Mucosa of descending colon (tissue), 3 donors: ENCODE data around the gene MRC1. TPM values are rescaled to one million over a fixed set of nuclear protein-coding genes. Genes with fewer than 3 reads are reported as not detected.

Experiments used
- ATAC-seq: fragments of 200-7000 bp; cut with Tn5 transposase; one replicate; pipeline ENCODE4 v1.9.1; 2020; ENCODE audit warnings: mild to moderate bottlenecking, moderate library complexity
- DNase-seq, 3 donors: peaks; one replicate each; pipeline ENCODE4 v3.0.0-alpha.2; 2020
- H3K36me3 ChIP-seq: fragments of 200-600 bp; one replicate; pipeline ENCODE4 v1.8.0; 2021; ENCODE audit warnings: low read depth, mild to moderate bottlenecking
- H3K4me1 ChIP-seq: fragments of 200-600 bp; one replicate; pipeline ENCODE4 v1.8.0; 2021; ENCODE audit warnings: low read depth, mild to moderate bottlenecking
- H3K4me3 ChIP-seq: fragments of 200-600 bp; one replicate; pipeline ENCODE4 v1.8.0; 2021; ENCODE audit warnings: mild to moderate bottlenecking
- H3K9me3 ChIP-seq: fragments of 200-600 bp; one replicate; pipeline ENCODE4 v1.8.0; 2021; ENCODE audit warnings: mild to moderate bottlenecking
- intact Hi-C, 2 donors: fragments of 100-400 bp; cut with DNase I in 1 of 2; cut with micrococcal nuclease in 1 of 2; formaldehyde crosslinking; loops; one replicate each; pipeline versions ENCODE4 v1.11.0 to v1.11.1; 2022; cut with DNase I, micrococcal nuclease
- total RNA-seq, 3 donors: library from RNA; stranded (reverse); fragmentation: NEBNext Ultra II Directional in 2 of 3; extraction: Animal tissue kit (Norgen Biotek cat#: 25700) in 2 of 3; gene quantifications; one replicate each; pipeline versions ENCODE4 v1.2.1 to v1.2.4, GENCODE V29; 2021 to 2023
- TF ChIP-seq, protein P1 (sequence below): fragments of 200-600 bp; IDR thresholded peaks from one replicate; pipeline ENCODE4 v1.8.0; 2022; ENCODE audit warnings: antibody characterized with exemption, mild to moderate bottlenecking
- donor health status: DM: no; HTN: no; CAD: no; lungs with moderate emphysema.
- donor health status: DM: no; HTN: no; CAD: no.
- donor health status: DM: no; HTN: yes; CAD: no.

MRC1 gene
- total RNA-seq, 3 donors from 2014 or later = 6.9 to 48.4 (median 43.0) TPM

- peak; percentile 72 for ATAC-seq
- H3K4me3 ChIP-seq = no peak overlapping the region
- intact Hi-C loops = loop anchor here in 1 of 2 donors (10.0 kb wide), 1 partner anchor 325 kb away; no protein-coding TSS in a partner anchor
Observed at GRCh38 chr10:17910125-17910789, 101.1 kb downstream of the MRC1 start.

DNA sequence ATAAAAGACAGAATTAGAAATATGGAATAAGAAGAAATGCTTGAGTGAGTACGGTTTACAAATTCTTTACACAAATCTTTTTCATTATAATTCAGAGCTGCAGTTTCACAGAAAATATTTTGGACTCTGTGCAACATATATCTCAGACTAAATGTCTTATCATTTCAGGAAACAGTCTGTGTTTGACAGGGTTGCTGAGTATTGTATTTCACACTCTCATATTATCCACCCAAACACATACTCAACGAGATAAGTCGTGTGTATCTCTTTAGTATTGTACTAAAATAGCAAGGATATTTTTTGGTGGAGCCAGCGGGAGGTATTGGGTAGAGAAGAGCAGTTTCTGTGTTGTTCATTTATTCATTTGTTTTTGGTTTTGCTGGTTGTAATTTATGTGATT is 103.6 kb downstream of the MRC1 start:
- H3K9me3 ChIP-seq = no peaks in the 10 kb centered on the region
- TF ChIP-seq, protein P1, sequence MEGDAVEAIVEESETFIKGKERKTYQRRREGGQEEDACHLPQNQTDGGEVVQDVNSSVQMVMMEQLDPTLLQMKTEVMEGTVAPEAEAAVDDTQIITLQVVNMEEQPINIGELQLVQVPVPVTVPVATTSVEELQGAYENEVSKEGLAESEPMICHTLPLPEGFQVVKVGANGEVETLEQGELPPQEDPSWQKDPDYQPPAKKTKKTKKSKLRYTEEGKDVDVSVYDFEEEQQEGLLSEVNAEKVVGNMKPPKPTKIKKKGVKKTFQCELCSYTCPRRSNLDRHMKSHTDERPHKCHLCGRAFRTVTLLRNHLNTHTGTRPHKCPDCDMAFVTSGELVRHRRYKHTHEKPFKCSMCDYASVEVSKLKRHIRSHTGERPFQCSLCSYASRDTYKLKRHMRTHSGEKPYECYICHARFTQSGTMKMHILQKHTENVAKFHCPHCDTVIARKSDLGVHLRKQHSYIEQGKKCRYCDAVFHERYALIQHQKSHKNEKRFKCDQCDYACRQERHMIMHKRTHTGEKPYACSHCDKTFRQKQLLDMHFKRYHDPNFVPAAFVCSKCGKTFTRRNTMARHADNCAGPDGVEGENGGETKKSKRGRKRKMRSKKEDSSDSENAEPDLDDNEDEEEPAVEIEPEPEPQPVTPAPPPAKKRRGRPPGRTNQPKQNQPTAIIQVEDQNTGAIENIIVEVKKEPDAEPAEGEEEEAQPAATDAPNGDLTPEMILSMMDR = no peak
- DNase-seq (no peak), ATAC-seq (no peak)
- intact Hi-C loops = loop anchor here in 1 of 2 donors (10.0 kb wide), 1 partner anchor 322 kb away; no protein-coding TSS in a partner anchor
- H3K4me3 ChIP-seq = no peak overlapping the region
- H3K36me3 ChIP-seq = no peaks in the 10 kb centered on the region
- H3K4me1 ChIP-seq = no peaks in the 10 kb centered on the region

More at GRCh38 chr10:17910125-17910789, 101.1 kb downstream of the MRC1 start:
- TF ChIP-seq, protein P1 = peak; percentile 19
- peak in 1 of 3 donors; percentile 79 for DNase-seq
- H3K4me1 ChIP-seq = no peaks in the 10 kb centered on the region
- no peaks in the 10 kb centered on the region for H3K9me3 ChIP-seq
- H3K36me3 ChIP-seq = no peaks in the 10 kb centered on the region

DNA sequence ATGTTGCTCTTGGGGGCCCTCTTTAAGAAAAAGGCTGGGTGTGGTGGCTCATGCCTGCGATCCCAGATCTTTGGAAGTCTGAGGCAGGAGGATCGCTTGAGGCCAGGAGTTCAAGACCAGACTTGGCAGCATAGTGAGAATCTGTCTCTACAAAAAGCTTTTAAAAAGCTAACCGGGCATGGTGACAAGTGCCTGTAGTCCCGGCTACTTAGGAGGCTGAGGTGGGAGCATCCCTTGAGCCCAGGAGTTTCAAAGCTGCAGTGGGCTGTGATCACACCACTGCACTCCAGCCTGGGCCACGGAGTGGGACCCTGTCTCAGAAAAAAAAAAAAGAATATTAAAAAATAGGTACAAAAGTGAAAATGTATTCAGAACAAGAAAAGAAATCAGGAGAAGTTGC is 104.5 kb downstream of the MRC1 start:
- Histone ChIP-seq H3K9me3 (no peaks in the 10 kb centered on the region), H3K4me1 (no peaks in the 10 kb centered on the region), H3K4me3 (no peak overlapping the region), H3K36me3 (no peaks in the 10 kb centered on the region)
- TF ChIP-seq, protein P1 = no peak
- intact Hi-C loops = loop anchor here in 1 of 2 donors (10.0 kb wide), 1 partner anchor 321 kb away; no protein-coding TSS in a partner anchor
- no peak for ATAC-seq
- no peak for DNase-seq

DNA sequence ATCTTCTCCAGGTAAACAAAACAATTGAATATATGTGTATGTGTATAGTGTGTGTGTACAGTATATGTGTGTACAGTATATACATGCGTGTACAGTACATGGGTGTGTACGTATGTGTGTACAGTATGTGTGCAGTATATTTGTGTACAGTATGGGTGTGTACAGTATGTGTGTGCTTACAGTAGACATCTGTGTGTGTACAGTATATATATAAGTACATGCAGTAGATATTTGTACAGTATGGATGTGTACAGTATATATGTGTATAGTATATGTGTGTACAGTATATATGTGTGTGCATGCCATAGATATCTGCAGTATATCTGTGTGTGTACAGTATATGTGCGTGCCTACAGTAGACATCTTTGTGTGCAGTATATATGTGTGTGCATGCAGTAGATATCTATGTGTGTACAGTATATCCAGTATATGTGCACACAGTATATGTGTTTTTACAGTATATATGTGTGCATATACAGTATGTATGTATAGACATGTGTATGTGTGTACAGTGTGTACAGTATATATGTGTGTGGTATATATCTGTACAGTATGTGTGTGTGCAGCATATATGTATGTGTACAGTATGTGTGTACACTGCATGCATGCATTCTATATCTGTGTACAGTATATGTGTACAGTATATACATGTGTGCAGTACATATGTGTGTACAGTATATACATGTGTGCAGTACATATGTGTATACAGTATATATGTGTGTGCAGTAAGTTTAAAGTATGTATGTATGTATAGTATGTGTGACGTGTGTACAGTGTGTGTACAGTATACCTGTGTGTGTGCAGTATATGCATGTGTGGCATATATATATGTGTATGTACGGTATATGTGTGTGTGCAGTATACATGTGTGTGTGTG is 105.3 kb downstream of the MRC1 start:
- intact Hi-C loops = loop anchor here in 1 of 2 donors (10.0 kb wide), 1 partner anchor 320 kb away; no protein-coding TSS in a partner anchor
- DNase-seq = no peak
- TF ChIP-seq, protein P1 = no peak
- no peak overlapping the region for H3K4me3 ChIP-seq
- ATAC-seq = peak; percentile 21
- H3K4me1 ChIP-seq = no peaks in the 10 kb centered on the region
- no peaks in the 10 kb centered on the region for H3K9me3 ChIP-seq
- no peaks in the 10 kb centered on the region for H3K36me3 ChIP-seq

- TF ChIP-seq, protein P1 = no peak
- no peak for ATAC-seq
- H3K9me3 ChIP-seq = no peaks in the 10 kb centered on the region
- no peaks in the 10 kb centered on the region for H3K4me1 ChIP-seq
- no peak for DNase-seq
- intact Hi-C loops = loop anchor here in 1 of 2 donors (10.0 kb wide), 1 partner anchor 320 kb away; no protein-coding TSS in a partner anchor
- H3K4me3 ChIP-seq = no peak overlapping the region
- H3K36me3 ChIP-seq = no peaks in the 10 kb centered on the region
Observed at GRCh38 chr10:17915181-17915580, 106.0 kb downstream of the MRC1 start.
